Smooth muscle cell (in vitro differentiated cells): Measurements from ENCODE around the gene GMCL2. TPM values are rescaled to one million over a fixed set of nuclear protein-coding genes. Genes with fewer than 3 reads are reported as not detected.
A peak's percentile ranks its signal among the peaks of the same experiment; 100 is the strongest.

ENCODE experiments used
- DNase-seq: peaks from one replicate; lab custom pipeline; 2025; ENCODE audit not compliant: unreplicated experiment; lab: John Stamatoyannopoulos, UW
- H2AFZ ChIP-seq: fragments of 200-600 bp; sonication (generic); 2 replicates; pipeline ENCODE4 v1.6.0; 2016; ENCODE audit warnings: antibody characterized with exemption, low read depth, mild to moderate bottlenecking
- H3F3A ChIP-seq: fragments of 200-600 bp; sonication (generic); 2 replicates; pipeline ENCODE4 v1.6.0; 2017; ENCODE audit warnings: antibody characterized with exemption, low read depth
- H3K27ac ChIP-seq: fragments of 200-600 bp; sonication (generic); 2 replicates; pipeline ENCODE4 v1.5.1; 2016; ENCODE audit warnings: low read depth, mild to moderate bottlenecking
- H3K27me3 ChIP-seq: fragments of 200-600 bp; sonication (generic); 2 replicates; pipeline ENCODE4 v1.6.1; 2016; ENCODE audit warnings: low read depth, mild to moderate bottlenecking
- H3K36me3 ChIP-seq: fragments of 200-600 bp; sonication (generic); 2 replicates; pipeline ENCODE4 v1.5.1; 2016; ENCODE audit warnings: low read depth
- H3K4me1 ChIP-seq: fragments of 200-600 bp; sonication (generic); 2 replicates; pipeline ENCODE4 v1.5.1; 2016; ENCODE audit warnings: low read depth
- H3K4me2 ChIP-seq: fragments of 200-600 bp; sonication (generic); 2 replicates; pipeline ENCODE4 v1.6.0; 2016; ENCODE audit warnings: mild to moderate bottlenecking
- H3K4me3 ChIP-seq: fragments of 200-600 bp; sonication (generic); 2 replicates; pipeline ENCODE4 v1.5.1; 2016; ENCODE audit warnings: mild to moderate bottlenecking
- H3K79me2 ChIP-seq: fragments of 200-600 bp; sonication (generic); 2 replicates; pipeline ENCODE4 v1.6.0; 2016; ENCODE audit warnings: low read depth, mild to moderate bottlenecking
- H3K9ac ChIP-seq: fragments of 200-600 bp; sonication (generic); 2 replicates; pipeline ENCODE4 v1.6.0; 2016; ENCODE audit warnings: low read depth
- H3K9me3 ChIP-seq: fragments of 200-600 bp; sonication (generic); replicated peaks from 2 replicates; pipeline ENCODE4 v1.5.1; 2016; ENCODE audit warnings: low read depth
- H4K20me1 ChIP-seq: fragments of 200-600 bp; sonication (generic); 2 replicates; pipeline ENCODE4 v1.6.0; 2016; ENCODE audit warnings: low read depth
- WGBS: methylation state at CpG from one replicate; pipeline ENCODE4 v1.1.7; 2016; ENCODE audit warnings: low lambda C conversion rate; 5-methylcytosine and 5-hydroxymethylcytosine counted together
- polyA plus RNA-seq: library from polyadenylated mRNA; unstranded; fragments of >200 nt; fragmentation: Nextera tagmentation; extraction: Ambion mirVana; gene quantifications from 2 replicates; pipeline ENCODE4 v1.2.1, GENCODE V29; 2016
- total RNA-seq: library from RNA; depleted of rRNA; stranded (reverse); fragments of >200 nt; gene quantifications from 2 replicates; pipeline ENCODE4 v1.2.3, GENCODE V29; 2014
- TF ChIP-seq, protein P1 (sequence below): fragments of 200-600 bp; sonication (generic); IDR thresholded peaks from 2 replicates; pipeline ENCODE4 v1.5.1; 2017; ENCODE audit warnings: borderline replicate concordance, mild to moderate bottlenecking, antibody characterized with exemption; ENCODE audit not compliant: insufficient read depth, poor library complexity, severe bottlenecking

The GMCL2 gene
- total and polyA plus RNA-seq, 2 experiments from 2014 or later: 0.22 TPM; not detected in 1

GRCh38 chr5:178204182-178204934 is 17.2 kb upstream of the GMCL2 start, which contains the start of gene HNRNPAB:
TSS of gene HNRNPAB (plus strand) at chr5:178204533. CDS start at chr5:178204838, 305 bp downstream.
- H3K9ac ChIP-seq: peak within 1 kb of the TSS; percentile 89
- H3K4me2 ChIP-seq: peak within 1 kb of the TSS; percentile 95
- peaks cover 42% of the 10 kb centered on the region for H4K20me1 ChIP-seq
- peaks cover 49% of the 10 kb centered on the region for H3K79me2 ChIP-seq
- TF ChIP-seq, protein P1, sequence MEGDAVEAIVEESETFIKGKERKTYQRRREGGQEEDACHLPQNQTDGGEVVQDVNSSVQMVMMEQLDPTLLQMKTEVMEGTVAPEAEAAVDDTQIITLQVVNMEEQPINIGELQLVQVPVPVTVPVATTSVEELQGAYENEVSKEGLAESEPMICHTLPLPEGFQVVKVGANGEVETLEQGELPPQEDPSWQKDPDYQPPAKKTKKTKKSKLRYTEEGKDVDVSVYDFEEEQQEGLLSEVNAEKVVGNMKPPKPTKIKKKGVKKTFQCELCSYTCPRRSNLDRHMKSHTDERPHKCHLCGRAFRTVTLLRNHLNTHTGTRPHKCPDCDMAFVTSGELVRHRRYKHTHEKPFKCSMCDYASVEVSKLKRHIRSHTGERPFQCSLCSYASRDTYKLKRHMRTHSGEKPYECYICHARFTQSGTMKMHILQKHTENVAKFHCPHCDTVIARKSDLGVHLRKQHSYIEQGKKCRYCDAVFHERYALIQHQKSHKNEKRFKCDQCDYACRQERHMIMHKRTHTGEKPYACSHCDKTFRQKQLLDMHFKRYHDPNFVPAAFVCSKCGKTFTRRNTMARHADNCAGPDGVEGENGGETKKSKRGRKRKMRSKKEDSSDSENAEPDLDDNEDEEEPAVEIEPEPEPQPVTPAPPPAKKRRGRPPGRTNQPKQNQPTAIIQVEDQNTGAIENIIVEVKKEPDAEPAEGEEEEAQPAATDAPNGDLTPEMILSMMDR: no peak
- H3K4me1 ChIP-seq: peaks cover 11% of the 10 kb centered on the region
- H3F3A ChIP-seq: peaks cover 24% of the 10 kb centered on the region
- DNase-seq: peak; percentile 93
- H3K4me3 ChIP-seq: peak within 1 kb of the TSS; percentile 99
- no peaks in the 10 kb centered on the region for H3K27me3 ChIP-seq
- H3K9me3 ChIP-seq: no peaks in the 10 kb centered on the region
- peak within 1 kb of the TSS; percentile 28 for H2AFZ ChIP-seq
- H3K27ac ChIP-seq: peak within 1 kb of the TSS; percentile 82
- WGBS: under 1% methylated on average over 94 of the region's 96 CpGs
- H3K36me3 ChIP-seq: peaks cover 3% of the 10 kb centered on the region

GRCh38 chr5:178203670-178204181 is 16.6 kb upstream of the GMCL2 start:
- Histone ChIP-seq H3K36me3 (peaks cover 3% of the 10 kb centered on the region), H3K27me3 (no peaks in the 10 kb centered on the region), H4K20me1 (peaks cover 36% of the 10 kb centered on the region), H3K9me3 (no peaks in the 10 kb centered on the region), H3F3A (peaks cover 18% of the 10 kb centered on the region), H3K4me1 (peaks cover 11% of the 10 kb centered on the region), H2AFZ (peak overlapping the region; percentile 28), H3K4me3 (peak overlapping the region; percentile 99), H3K9ac (peak overlapping the region; percentile 4), H3K79me2 (peaks cover 43% of the 10 kb centered on the region), H3K27ac (no peak overlapping the region), H3K4me2 (peak overlapping the region; percentile 95)
- TF ChIP-seq, protein P1: no peak
- WGBS: 29% methylated on average over 27 of the region's 30 CpGs
- no peak for DNase-seq

DNA sequence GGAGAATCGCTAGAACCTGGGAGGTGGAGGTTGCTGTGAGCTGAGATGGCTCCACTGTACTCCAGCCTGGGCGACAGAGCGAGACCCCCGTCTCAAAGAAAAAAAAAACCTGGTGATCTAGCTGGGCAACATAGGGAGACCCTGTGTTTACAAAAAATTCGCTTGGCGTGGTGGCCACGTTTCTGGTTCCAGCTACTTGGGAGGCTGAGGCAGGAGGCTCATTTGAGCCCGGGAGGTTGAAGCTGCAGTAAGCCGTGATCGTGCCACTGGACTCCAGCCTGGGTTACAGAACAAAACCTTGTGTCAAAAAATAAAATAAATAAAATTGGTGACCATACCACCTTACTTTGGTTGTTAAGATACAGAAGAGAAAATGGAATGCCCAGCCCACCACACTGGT is 15.4 kb upstream of the GMCL2 start:
- TF ChIP-seq, protein P1: no peak
- Histone ChIP-seq H3K36me3 (no peaks in the 10 kb centered on the region), H2AFZ (no peak overlapping the region), H4K20me1 (peaks cover 24% of the 10 kb centered on the region), H3K79me2 (peaks cover 31% of the 10 kb centered on the region), H3K27me3 (no peaks in the 10 kb centered on the region), H3F3A (peaks cover 9% of the 10 kb centered on the region), H3K4me3 (no peak overlapping the region), H3K27ac (no peak overlapping the region), H3K9me3 (no peaks in the 10 kb centered on the region), H3K9ac (no peak overlapping the region), H3K4me1 (peaks cover 11% of the 10 kb centered on the region), H3K4me2 (no peak overlapping the region)
- DNase-seq: no peak
- 93% methylated on average over 10 of the region's 10 CpGs for WGBS
